GM19238 (cell line): ENCODE measurements around the gene FGFR1OP2.

Source experiments
- DNase-seq: peaks from one replicate; pipeline ENCODE4 v3.0.0; 2011; ENCODE audit warnings: low spot score; ENCODE audit not compliant: insufficient read length

Gene FGFR1OP2

GRCh38 chr12:27001663-27002062 is 63.4 kb downstream of the FGFR1OP2 start:
- DNase-seq = no peak

GRCh38 chr12:27002141-27002540 is 63.9 kb downstream of the FGFR1OP2 start:
- no peak for DNase-seq

GRCh38 chr12:27003421-27004381 is 65.4 kb downstream of the FGFR1OP2 start:
- DNase-seq = no peak

DNA sequence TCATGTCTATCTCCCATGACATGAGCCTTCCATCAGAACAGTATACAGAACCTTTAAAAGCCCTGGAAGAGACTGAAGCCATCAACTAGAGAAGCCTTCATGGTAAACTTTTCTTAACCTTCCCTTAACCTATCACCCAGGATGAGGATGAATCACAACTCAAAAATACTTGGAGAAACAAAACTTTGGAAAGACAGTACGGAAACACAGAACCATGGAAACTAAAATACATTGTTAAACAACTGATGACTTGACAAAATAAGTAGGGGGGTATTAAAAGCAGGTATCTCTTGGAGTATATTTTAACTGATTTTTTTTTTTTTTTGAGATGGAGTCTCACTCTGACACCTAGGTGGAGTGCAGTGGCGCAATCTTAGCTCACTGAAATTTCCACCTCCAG is 67.2 kb downstream of the FGFR1OP2 start:
- no peak for DNase-seq

DNA sequence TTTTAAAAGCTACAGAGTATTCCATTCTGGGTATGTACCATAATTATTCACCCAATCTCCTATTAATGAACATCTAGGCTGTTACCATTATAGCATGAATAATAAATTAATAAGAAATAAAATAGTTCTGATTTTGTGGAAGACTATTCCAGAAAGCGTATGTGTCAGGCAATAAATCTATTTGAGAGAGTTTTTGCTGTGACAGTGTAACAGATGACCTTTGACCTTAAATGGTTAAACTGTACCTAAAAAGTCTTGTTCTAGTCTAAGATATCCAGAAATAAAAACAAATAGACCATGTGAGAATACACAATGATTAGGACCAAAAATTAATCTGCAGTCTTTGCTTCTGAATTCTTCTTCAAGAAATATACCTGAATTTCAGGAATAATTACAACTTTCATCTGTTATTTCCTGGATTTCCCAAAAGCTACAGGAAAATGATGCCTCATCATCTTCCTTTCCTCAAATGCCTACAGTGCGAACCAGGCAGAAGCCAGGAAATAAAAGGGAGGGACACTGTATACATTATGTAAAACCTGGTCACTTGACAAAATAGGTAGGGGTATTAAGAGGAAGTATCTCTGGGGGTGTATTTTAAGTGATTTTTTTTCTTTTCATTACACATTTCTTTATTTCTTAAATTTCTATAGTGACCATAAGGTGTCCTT is 68.7 kb downstream of the FGFR1OP2 start:
- no peak for DNase-seq

- DNase-seq = no peak
These were observed 69.8 kb downstream of the FGFR1OP2 start for GRCh38 chr12:27008081-27008480.

DNA sequence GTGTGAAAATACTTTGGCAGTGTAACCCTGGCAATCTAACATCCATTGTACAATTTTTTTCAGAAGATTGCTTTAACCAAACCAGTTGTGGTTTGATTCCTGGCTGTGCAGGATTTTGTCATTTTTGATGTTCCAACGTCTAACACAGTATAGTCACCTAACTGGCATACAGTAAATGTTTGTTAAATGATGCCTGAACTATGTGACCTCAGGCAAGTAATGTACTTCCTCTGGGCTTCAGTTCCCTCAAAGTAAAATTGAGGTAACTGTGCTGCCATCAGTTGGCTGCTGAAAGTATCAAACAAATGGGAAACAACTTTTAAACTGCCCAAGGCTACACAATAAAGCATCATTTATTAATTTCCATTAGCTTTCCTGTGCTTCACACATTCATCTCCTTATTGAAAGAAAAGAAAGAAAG is 71.6 kb downstream of the FGFR1OP2 start:
- DNase-seq = no peak

DNA sequence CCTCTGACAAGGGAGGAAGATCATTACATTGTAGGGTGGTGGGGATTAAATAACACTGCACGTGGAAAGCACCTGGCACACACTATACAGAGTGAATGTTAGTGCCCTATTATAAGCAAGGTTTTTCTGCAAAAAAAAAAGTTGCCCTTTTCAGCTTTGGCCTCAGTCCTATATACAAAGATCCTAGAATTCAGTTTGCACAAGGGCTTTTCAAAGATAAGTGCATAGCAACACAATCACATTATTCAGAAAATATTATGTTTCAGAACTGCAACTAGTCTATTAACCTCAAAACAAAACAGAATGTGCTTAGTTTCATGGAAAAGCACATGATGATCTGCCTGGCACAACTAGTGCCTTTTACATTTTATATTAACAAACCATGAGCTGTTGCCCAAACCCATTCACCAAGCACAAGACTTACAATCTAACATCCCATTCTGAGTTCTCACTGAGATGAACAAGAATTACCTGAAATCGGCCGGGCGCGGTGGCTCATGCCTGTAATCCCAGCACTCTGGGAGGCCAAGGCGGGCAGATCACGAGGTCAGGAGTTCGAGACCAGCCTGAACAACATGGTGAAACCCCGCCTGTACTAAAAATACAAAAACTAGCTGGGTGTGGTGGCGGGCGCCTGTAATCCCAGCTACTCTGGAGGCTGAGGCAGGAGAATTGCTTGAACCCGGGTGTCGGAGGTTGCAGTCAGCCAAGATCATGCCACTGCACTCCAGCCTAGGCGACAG is 74.1 kb downstream of the FGFR1OP2 start:
- no peak for DNase-seq

DNA sequence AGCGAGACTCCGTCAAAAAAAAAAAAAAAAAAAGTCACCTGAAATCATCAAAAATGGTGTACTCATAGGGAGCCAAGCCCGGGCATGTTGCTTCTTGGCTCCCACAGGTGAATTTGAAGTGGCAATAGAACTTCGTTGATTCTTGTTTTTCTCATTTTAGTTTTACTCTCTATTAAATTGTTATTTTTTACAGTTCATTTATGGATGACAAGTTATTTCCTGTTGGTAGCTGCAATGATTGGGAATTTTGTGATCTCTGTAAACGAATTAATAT is 74.6 kb downstream of the FGFR1OP2 start:
- DNase-seq = no peak

DNA sequence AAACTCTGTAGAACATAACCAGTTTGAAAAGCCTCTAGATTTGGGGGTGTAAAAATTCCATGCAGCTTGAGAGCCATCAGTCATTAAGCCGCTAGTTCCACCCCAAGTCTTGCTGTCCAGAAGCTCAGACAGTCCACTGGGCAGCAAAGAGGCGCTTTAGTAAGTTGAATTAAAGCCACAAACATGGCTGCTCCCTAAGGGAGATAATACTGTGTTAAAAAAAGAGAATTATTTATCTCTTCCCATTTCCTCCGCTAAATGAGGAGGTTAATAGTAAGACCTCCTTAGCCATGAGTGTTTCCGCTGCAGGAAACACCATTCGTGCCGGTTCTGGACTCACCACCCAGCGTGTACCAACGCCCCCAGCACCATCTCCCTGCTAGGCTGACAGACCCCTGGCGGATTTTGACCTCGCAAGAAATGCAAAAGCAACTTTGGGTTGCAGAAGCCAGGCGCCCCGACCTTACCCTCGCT is 75.4 kb downstream of the FGFR1OP2 start:
- DNase-seq = peak; percentile 16

DNA sequence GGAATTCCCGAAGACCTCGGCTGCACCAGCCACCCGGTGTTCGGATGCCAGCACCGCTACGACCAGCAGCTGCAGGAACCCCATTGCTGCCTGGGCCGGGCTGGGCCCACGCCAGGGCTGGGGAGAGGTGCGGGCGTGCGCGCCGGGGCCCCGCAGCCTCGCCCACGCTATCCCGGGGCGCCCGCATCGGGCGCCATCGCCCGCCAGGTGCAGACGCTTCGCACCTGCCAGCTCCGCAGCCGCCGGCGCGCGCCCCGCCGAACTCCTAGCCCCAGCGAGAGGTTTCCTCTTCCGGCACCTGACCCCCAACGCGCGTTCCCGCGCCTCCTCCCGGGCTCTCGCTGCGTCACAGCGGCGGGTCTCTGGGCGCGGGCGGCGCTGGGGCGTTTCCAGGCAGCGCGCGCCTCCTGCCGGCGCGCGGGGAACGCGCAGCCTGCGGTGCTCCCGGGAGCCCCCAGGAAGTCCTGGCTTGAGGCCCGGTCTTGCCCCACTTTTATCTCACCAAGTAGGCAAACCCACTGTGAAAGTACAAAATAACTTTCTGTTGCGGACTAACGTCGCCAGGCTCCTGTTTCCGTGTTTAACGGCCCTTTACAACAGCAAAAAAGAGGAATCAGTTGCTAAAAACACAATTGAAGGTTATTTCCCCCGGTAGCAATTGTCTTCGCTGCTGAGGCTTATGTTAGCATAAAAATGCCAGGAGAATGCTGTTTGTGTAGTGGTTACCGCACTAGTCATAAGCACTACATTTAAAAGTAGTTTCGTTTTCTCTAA is 76.0 kb downstream of the FGFR1OP2 start, which contains the start of gene TM7SF3:
TSS of gene TM7SF3 (minus strand) at position 300 of the 774 bp plus-strand sequence. CDS start at position 84, 216 bp downstream.
- peak; percentile 91 for DNase-seq

DNA sequence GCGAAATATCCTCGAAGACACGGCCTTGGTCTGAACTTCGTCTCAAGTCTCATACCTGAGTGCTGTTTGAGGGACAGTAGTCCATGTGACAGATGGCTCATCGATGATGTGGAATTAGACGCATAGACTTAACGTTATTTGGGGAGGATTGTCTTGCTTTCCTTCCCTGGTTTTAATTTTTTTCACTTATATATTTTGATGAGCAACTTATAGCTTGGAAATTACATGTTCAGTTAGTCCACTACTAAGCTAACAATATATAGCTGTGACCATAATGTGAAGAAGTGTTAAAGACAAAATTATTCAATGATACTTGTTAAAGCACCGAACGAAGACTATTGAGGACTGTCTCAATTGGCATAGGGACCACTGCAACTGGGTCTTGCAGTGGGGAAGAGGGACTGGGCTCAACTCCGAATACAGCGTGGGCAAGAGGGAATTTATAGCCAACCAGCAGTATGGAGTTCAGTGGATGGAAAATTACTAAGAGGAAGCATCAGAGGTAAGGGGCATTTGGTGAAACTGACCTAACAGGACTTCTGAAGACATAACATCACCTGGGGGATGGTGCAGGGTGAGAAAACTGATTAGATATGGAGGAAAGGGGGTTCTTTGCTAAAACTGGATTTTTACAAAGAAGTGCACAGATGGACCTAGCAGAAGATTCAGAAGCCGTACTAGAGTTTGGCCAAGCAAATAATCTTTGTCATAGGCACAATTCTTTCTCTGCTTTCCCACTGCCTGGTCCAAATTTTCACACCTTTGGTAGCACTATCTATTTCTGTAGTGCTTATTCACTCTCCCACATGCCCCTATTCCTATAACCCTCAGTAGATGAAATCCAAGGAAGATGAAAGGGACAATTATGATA is 76.8 kb downstream of the FGFR1OP2 start:
- no peak for DNase-seq

DNA sequence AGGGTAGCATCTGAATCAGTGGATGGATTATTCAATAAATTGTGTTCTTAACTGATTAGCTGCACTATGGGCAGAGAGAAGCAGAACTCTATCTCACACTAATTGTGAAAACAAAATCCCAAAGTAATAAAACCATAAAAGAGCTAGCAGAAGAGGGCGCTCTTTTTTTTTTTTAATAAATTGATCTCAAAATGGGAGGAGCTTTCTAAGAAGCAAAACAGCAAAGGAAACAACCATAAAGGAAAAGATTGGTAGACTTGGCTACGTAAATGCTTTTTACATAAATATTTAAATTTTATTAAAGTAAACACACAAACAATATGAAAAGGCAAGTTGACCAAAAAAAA is 77.4 kb downstream of the FGFR1OP2 start:
- no peak for DNase-seq
